PC-9 (cell line): ENCODE data around the gene COLEC11.

Source experiments
- EZH2 ChIP-seq: fragments of 200-600 bp; sonication (generic); IDR thresholded peaks from 2 replicates; pipeline ENCODE4 v1.8.0; 2017; ENCODE audit warnings: antibody characterized with exemption, low read depth
- TF ChIP-seq, protein P1 (sequence below): fragments of 200-600 bp; sonication (generic); conservative IDR thresholded peaks from 2 replicates; pipeline ENCODE4 v1.6.1; 2017; ENCODE audit warnings: mixed run types, antibody characterized with exemption, mild to moderate bottlenecking, moderate library complexity

DNA sequence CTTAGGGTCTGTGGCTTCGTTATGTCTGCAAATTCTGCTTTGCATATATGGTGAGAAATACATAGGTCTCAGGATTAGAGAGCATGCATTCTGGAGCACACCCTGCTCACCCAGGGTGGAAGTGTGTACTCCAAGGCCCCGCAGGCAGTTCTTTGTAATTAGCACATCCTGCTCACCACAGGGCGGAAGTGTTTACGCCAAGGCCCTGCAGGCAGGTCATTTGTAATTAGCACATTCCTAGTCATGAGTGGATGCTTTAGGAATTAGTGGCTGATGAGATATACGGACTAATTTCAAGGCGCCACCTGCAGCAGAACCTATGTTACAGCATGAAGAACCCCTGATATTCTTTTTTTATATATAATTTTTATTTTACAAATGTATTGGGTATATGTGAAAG lies 67.3 kb downstream of the COLEC11 start:
- TF ChIP-seq, protein P1, sequence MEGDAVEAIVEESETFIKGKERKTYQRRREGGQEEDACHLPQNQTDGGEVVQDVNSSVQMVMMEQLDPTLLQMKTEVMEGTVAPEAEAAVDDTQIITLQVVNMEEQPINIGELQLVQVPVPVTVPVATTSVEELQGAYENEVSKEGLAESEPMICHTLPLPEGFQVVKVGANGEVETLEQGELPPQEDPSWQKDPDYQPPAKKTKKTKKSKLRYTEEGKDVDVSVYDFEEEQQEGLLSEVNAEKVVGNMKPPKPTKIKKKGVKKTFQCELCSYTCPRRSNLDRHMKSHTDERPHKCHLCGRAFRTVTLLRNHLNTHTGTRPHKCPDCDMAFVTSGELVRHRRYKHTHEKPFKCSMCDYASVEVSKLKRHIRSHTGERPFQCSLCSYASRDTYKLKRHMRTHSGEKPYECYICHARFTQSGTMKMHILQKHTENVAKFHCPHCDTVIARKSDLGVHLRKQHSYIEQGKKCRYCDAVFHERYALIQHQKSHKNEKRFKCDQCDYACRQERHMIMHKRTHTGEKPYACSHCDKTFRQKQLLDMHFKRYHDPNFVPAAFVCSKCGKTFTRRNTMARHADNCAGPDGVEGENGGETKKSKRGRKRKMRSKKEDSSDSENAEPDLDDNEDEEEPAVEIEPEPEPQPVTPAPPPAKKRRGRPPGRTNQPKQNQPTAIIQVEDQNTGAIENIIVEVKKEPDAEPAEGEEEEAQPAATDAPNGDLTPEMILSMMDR: no peak
- no peak for TF ChIP-seq EZH2
